Measurements from ENCODE around the gene RGS9.

DNA sequence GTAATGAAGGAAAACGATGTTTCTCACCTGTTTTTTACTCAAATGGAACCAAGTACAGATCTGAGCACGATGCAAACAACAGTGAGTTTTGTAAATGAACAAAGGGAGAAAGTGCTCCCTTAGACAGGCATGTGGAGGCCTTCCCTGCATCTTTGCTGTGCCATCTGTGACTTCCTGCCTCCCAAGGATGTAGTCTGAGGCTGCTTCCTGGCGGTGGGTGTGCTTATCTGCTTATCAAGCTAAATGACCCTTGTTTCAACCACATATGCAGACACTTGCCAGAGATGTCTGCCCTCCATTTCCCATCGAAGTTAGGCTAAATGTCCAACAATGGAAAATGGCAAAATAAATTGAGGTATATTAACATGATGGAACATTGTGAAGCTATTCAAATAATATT lies 34.6 kb downstream of the RGS9 start:
- TF ChIP-seq, protein P1, sequence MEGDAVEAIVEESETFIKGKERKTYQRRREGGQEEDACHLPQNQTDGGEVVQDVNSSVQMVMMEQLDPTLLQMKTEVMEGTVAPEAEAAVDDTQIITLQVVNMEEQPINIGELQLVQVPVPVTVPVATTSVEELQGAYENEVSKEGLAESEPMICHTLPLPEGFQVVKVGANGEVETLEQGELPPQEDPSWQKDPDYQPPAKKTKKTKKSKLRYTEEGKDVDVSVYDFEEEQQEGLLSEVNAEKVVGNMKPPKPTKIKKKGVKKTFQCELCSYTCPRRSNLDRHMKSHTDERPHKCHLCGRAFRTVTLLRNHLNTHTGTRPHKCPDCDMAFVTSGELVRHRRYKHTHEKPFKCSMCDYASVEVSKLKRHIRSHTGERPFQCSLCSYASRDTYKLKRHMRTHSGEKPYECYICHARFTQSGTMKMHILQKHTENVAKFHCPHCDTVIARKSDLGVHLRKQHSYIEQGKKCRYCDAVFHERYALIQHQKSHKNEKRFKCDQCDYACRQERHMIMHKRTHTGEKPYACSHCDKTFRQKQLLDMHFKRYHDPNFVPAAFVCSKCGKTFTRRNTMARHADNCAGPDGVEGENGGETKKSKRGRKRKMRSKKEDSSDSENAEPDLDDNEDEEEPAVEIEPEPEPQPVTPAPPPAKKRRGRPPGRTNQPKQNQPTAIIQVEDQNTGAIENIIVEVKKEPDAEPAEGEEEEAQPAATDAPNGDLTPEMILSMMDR (IDR thresholded peaks at IDR 0.05; ENCODE audit: low read length), result no peak
- TF ChIP-seq EZH2phosphoT487 (IDR thresholded peaks at IDR 0.05; ENCODE audit: low read length) (no peak), EZH2 (optimal IDR thresholded peaks at IDR 0.05; ENCODE audit: low read depth, low read length) (no peak)

All from MM.1S (cell line).